HG02623 (cell line): ENCODE data around the gene COL13A1.

Experiments used
- ATAC-seq: cut with Tn5 transposase; IDR thresholded peaks from one replicate; pipeline ENCODE4 v1.9.1; 2021; ENCODE audit warnings: moderate library complexity; ENCODE audit not compliant: unreplicated experiment

Gene COL13A1

GRCh38 chr10:69901628-69902505 lies 100.2 kb downstream of the COL13A1 start:
- no peak for ATAC-seq

- no peak for ATAC-seq
Observed at GRCh38 chr10:69902835-69903535, 101.3 kb downstream of the COL13A1 start.

- ATAC-seq: no peak
Observed at GRCh38 chr10:69904533-69904932, 102.8 kb downstream of the COL13A1 start.

- no peak for ATAC-seq
Observed at GRCh38 chr10:69906425-69906824, 104.7 kb downstream of the COL13A1 start.

GRCh38 chr10:69907517-69907916 lies 105.8 kb downstream of the COL13A1 start:
- no peak for ATAC-seq

- no peak for ATAC-seq
Observed at GRCh38 chr10:69908124-69908523, 106.4 kb downstream of the COL13A1 start.

GRCh38 chr10:69910561-69910960 lies 108.9 kb downstream of the COL13A1 start:
- no peak for ATAC-seq

- ATAC-seq: no peak
Observed at GRCh38 chr10:69911613-69912528, 110.2 kb downstream of the COL13A1 start.

- ATAC-seq: no peak
Observed at GRCh38 chr10:69912589-69912988, 110.9 kb downstream of the COL13A1 start.

GRCh38 chr10:69913606-69914382 lies 112.1 kb downstream of the COL13A1 start:
- ATAC-seq: no peak

- ATAC-seq: no peak
Observed at GRCh38 chr10:69914398-69915214, 112.9 kb downstream of the COL13A1 start.

- ATAC-seq: no peak
Observed at GRCh38 chr10:69915215-69915560, 113.5 kb downstream of the COL13A1 start.

GRCh38 chr10:69916118-69916517 lies 114.4 kb downstream of the COL13A1 start:
- ATAC-seq: no peak

GRCh38 chr10:69918036-69918435 lies 116.3 kb downstream of the COL13A1 start:
- no peak for ATAC-seq

GRCh38 chr10:69919250-69919649 lies 117.5 kb downstream of the COL13A1 start:
- ATAC-seq: no peak

GRCh38 chr10:69925111-69925510 lies 123.4 kb downstream of the COL13A1 start:
- ATAC-seq: no peak

- ATAC-seq: no peak
Observed at GRCh38 chr10:69928339-69928738, 126.6 kb downstream of the COL13A1 start.

GRCh38 chr10:69929575-69929974 lies 127.9 kb downstream of the COL13A1 start:
- ATAC-seq: no peak

- no peak for ATAC-seq
Observed at GRCh38 chr10:69934768-69935167, 133.1 kb downstream of the COL13A1 start.

- no peak for ATAC-seq
Observed at GRCh38 chr10:69936091-69936490, 134.4 kb downstream of the COL13A1 start.
